ENCODE measurements around the gene ASMT. TPM values are rescaled to one million over a fixed set of nuclear protein-coding genes. Genes with fewer than 3 reads are reported as not detected.

Gene ASMT
- total RNA-seq, 1 experiment from 2014 or later = not detected

- intact Hi-C loops (cut with micrococcal nuclease) = no loop called here
- no TSS peak for BruUV-seq (replicated peaks)
- Histone ChIP-seq H3K27me3 (ENCODE audit: insufficient read depth, low read length) (no peaks in the 10 kb centered on the region), H3K9me3 (ENCODE audit: control insufficient read depth in 1 of 2, insufficient read depth in 1 of 2, low read depth in 1 of 2, low read length in 2 of 2) (no peaks in the 10 kb centered on the region), H3K4me1 (ENCODE audit: control insufficient read depth in 1 of 2, insufficient read depth in 2 of 2, low read length in 2 of 2) (peaks cover 3 to 13% of the 10 kb centered on the region in 2 experiments; a peak in 3 of 4 replicates), H3K27ac (ENCODE audit: low read depth, low read length) (0 out of 2 replicates have a peak overlapping the region, but pooled peaks have one; percentile 29), H3K9ac (ENCODE audit: low read length) (no peak overlapping the region), H3K9me2 (ENCODE audit: insufficient read depth) (no peaks in the 10 kb centered on the region), H2AFZ (ENCODE audit: low read depth, low read length, poor library complexity, severe bottlenecking) (no peak overlapping the region), H4K20me1 (ENCODE audit: insufficient read depth) (no peaks in the 10 kb centered on the region), H3K79me2 (ENCODE audit: insufficient read depth, low read length) (peaks cover 28% of the 10 kb centered on the region), H3K36me3 (ENCODE audit: control insufficient read depth in 1 of 2, insufficient read depth in 2 of 2, low read length in 2 of 2) (peaks cover 0 to 11% of the 10 kb centered on the region in 2 experiments; a peak in 2 of 4 replicates), H3K4me3 (replicated peaks in 1 of 2; ENCODE audit: low read depth in 1 of 2, low read length in 2 of 2) (no peak overlapping the region), H3K4me2 (ENCODE audit: low read length) (no peak overlapping the region)
- TF ChIP-seq SP1 (IDR thresholded peaks at IDR 0.05; ENCODE audit: low read depth) = no peak
- no peak for TF ChIP-seq YY1 (IDR thresholded peaks at IDR 0.05; ENCODE audit: extremely low read depth, insufficient replicate concordance, low read depth, low read length)
- no peak for TF ChIP-seq EGR1 (IDR thresholded peaks at IDR 0.05; ENCODE audit: low read depth)
- TF ChIP-seq FOSL1 (IDR thresholded peaks at IDR 0.05; ENCODE audit: low read depth) = no peak
- TF ChIP-seq RAD21 (IDR thresholded peaks at IDR 0.05; ENCODE audit: low read depth) = no peak
- no peak for TF ChIP-seq EZH2phosphoT487 (IDR thresholded peaks at IDR 0.05; ENCODE audit: borderline replicate concordance)
- TF ChIP-seq, protein P1, sequence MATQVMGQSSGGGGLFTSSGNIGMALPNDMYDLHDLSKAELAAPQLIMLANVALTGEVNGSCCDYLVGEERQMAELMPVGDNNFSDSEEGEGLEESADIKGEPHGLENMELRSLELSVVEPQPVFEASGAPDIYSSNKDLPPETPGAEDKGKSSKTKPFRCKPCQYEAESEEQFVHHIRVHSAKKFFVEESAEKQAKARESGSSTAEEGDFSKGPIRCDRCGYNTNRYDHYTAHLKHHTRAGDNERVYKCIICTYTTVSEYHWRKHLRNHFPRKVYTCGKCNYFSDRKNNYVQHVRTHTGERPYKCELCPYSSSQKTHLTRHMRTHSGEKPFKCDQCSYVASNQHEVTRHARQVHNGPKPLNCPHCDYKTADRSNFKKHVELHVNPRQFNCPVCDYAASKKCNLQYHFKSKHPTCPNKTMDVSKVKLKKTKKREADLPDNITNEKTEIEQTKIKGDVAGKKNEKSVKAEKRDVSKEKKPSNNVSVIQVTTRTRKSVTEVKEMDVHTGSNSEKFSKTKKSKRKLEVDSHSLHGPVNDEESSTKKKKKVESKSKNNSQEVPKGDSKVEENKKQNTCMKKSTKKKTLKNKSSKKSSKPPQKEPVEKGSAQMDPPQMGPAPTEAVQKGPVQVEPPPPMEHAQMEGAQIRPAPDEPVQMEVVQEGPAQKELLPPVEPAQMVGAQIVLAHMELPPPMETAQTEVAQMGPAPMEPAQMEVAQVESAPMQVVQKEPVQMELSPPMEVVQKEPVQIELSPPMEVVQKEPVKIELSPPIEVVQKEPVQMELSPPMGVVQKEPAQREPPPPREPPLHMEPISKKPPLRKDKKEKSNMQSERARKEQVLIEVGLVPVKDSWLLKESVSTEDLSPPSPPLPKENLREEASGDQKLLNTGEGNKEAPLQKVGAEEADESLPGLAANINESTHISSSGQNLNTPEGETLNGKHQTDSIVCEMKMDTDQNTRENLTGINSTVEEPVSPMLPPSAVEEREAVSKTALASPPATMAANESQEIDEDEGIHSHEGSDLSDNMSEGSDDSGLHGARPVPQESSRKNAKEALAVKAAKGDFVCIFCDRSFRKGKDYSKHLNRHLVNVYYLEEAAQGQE (IDR thresholded peaks at IDR 0.05; ENCODE audit: low read depth) = no peak
- TF ChIP-seq, protein P2, sequence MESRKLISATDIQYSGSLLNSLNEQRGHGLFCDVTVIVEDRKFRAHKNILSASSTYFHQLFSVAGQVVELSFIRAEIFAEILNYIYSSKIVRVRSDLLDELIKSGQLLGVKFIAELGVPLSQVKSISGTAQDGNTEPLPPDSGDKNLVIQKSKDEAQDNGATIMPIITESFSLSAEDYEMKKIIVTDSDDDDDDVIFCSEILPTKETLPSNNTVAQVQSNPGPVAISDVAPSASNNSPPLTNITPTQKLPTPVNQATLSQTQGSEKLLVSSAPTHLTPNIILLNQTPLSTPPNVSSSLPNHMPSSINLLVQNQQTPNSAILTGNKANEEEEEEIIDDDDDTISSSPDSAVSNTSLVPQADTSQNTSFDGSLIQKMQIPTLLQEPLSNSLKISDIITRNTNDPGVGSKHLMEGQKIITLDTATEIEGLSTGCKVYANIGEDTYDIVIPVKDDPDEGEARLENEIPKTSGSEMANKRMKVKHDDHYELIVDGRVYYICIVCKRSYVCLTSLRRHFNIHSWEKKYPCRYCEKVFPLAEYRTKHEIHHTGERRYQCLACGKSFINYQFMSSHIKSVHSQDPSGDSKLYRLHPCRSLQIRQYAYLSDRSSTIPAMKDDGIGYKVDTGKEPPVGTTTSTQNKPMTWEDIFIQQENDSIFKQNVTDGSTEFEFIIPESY (IDR thresholded peaks at IDR 0.05; ENCODE audit: extremely low read depth, insufficient replicate concordance, low read length) = no peak
- TF ChIP-seq, protein P3, sequence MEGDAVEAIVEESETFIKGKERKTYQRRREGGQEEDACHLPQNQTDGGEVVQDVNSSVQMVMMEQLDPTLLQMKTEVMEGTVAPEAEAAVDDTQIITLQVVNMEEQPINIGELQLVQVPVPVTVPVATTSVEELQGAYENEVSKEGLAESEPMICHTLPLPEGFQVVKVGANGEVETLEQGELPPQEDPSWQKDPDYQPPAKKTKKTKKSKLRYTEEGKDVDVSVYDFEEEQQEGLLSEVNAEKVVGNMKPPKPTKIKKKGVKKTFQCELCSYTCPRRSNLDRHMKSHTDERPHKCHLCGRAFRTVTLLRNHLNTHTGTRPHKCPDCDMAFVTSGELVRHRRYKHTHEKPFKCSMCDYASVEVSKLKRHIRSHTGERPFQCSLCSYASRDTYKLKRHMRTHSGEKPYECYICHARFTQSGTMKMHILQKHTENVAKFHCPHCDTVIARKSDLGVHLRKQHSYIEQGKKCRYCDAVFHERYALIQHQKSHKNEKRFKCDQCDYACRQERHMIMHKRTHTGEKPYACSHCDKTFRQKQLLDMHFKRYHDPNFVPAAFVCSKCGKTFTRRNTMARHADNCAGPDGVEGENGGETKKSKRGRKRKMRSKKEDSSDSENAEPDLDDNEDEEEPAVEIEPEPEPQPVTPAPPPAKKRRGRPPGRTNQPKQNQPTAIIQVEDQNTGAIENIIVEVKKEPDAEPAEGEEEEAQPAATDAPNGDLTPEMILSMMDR (IDR thresholded peaks at IDR 0.05 in 2 of 3, conservative IDR thresholded peaks at IDR 0.05 in 1 of 3; ENCODE audit: borderline replicate concordance in 1 of 3, insufficient read depth in 1 of 3, low read depth in 2 of 3, low read length in 2 of 3) = no peak
- TF ChIP-seq, protein P4, sequence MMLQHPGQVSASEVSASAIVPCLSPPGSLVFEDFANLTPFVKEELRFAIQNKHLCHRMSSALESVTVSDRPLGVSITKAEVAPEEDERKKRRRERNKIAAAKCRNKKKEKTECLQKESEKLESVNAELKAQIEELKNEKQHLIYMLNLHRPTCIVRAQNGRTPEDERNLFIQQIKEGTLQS (IDR thresholded peaks at IDR 0.05) = no peak
- TF ChIP-seq EZH2 (IDR thresholded peaks at IDR 0.05) = no peak
- TF ChIP-seq CEBPB (IDR thresholded peaks at IDR 0.05; ENCODE audit: low read depth) = no peak
- no peak for TF ChIP-seq POLR2A (IDR thresholded peaks at IDR 0.05; ENCODE audit: borderline replicate concordance, extremely low read depth, insufficient read depth, insufficient read length)
- ATAC-seq = no peak
- DNase-seq (ENCODE audit: low read depth, low spot score) = no peak
- ChIA-PET RAD21 (ENCODE audit: low non-redundant PET in 1 of 2, low total read pairs in 2 of 2, uncharacterized antibody in 2 of 2, unreplicated experiment in 2 of 2) (no interaction called here), POLR2A (no interaction called here), CTCF (no interaction called here)
Measured at GRCh38 chrX:1589356-1590130, 25.3 kb upstream of the ASMT start.
